ENCODE measurements around the gene DVL3.

GRCh38 chr3:184168363-184169120 lies 13.4 kb downstream of the DVL3 start:
- TF ChIP-seq CTCF (IDR thresholded peaks at IDR 0.05) = no peak
- TF ChIP-seq POLR2A (IDR thresholded peaks at IDR 0.05) = no peak

Data from esophagus squamous epithelium (tissue), 4 donors.